Measurements from ENCODE around the gene UBXN4.
A peak's percentile ranks its signal among the peaks of the same experiment; 100 is the strongest.
"Not testable (repeated sequence)": the region's sequence is repeated elsewhere in the genome, so short reads cannot be mapped to it uniquely, and the experiment has no call there.

The UBXN4 gene

GRCh38 chr2:135709992-135710391 is 31.7 kb upstream of the UBXN4 start:
- no peak overlapping the region for H3K4me3 ChIP-seq (ENCODE audit: low read depth, low read length)
- peak; percentile 96 for TF ChIP-seq CTCF (conservative IDR thresholded peaks at IDR 0.05; ENCODE audit: low read depth, low read length)
- DNase-seq (ENCODE audit: low read depth), result peak; percentile 66

DNA sequence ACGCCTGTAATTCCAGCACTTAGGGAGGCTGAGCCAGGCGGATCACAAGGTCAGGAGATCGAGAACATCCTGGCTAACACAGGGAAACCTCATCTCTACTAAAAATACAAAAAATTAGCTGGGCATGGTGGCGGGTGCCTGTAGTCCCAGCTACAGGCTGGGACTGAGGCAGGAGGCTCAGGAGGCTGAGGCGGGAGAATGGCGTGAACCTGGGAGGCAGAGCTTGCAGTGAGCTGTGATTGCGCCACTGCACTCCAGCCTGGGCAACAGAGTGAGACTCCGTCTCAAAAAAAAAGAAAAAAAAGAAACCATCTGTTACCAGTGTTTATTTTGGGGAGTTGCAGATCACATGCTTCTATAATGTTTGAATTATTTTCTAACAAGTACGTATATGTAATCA is 26.6 kb upstream of the UBXN4 start:
- not testable (repeated sequence) for H3K4me3 ChIP-seq (ENCODE audit: low read depth, low read length); DNase-seq (ENCODE audit: low read depth)

- DNase-seq (ENCODE audit: low read depth), result peak; percentile 28
- H3K4me3 ChIP-seq (ENCODE audit: low read depth, low read length), result no peak overlapping the region
- TF ChIP-seq CTCF (conservative IDR thresholded peaks at IDR 0.05; ENCODE audit: low read depth, low read length), result no peak
Observed at GRCh38 chr2:135728064-135728743, 13.5 kb upstream of the UBXN4 start.

DNA sequence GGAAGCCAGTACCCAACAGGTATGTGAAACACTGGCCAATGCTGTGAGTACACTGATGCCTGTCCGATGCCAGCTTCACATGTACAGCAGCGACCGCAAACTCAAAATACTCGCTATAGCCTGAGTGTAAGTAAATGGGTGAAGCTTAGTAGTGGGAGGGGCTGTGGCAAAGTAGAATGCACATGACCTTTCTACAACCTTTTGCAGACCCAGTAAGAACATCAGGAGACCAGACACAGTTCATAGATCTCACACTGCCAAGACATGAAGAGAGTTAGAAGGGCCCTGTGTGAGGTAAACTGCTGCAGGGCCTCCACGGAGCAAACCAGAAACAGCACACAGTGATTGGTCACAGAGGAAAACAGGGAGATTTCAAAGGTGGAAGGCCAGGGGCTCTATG is 9.1 kb upstream of the UBXN4 start:
- no peak for DNase-seq (ENCODE audit: low read depth)
- H3K4me3 ChIP-seq (ENCODE audit: low read depth, low read length), result no peak overlapping the region
- TF ChIP-seq CTCF (conservative IDR thresholded peaks at IDR 0.05; ENCODE audit: low read depth, low read length), result no peak

GRCh38 chr2:135733045-135733444 is 8.6 kb upstream of the UBXN4 start:
- no peak for DNase-seq (ENCODE audit: low read depth)
- H3K4me3 ChIP-seq (ENCODE audit: low read depth, low read length), result no peak overlapping the region
- no peak for TF ChIP-seq CTCF (conservative IDR thresholded peaks at IDR 0.05; ENCODE audit: low read depth, low read length)

- H3K4me3 ChIP-seq (ENCODE audit: low read depth, low read length), result no peak overlapping the region
- no peak for TF ChIP-seq CTCF (conservative IDR thresholded peaks at IDR 0.05; ENCODE audit: low read depth, low read length)
- no peak for DNase-seq (ENCODE audit: low read depth)
Observed at GRCh38 chr2:135736546-135736945, 5.1 kb upstream of the UBXN4 start.

GRCh38 chr2:135740206-135740605 is 1.4 kb upstream of the UBXN4 start:
- no peak overlapping the region for H3K4me3 ChIP-seq (ENCODE audit: low read depth, low read length)
- no peak for DNase-seq (ENCODE audit: low read depth)
- TF ChIP-seq CTCF (conservative IDR thresholded peaks at IDR 0.05; ENCODE audit: low read depth, low read length), result no peak
